IPS-11a (cell line): ENCODE measurements around the gene GAL3ST1.
"Not testable (repeated sequence)": the region's sequence is repeated elsewhere in the genome, so short reads cannot be mapped to it uniquely, and the experiment has no call there.

ENCODE experiments used
- H3K4me3 ChIP-seq: one replicate; pipeline ENCODE4 v1.5.1; 2013; ENCODE audit warnings: low read depth, low read length, control low read depth

Gene GAL3ST1

GRCh38 chr22:30596886-30597285 lies 22.4 kb upstream of the GAL3ST1 start:
- no peak overlapping the region for H3K4me3 ChIP-seq

GRCh38 chr22:30596199-30596598 lies 21.7 kb upstream of the GAL3ST1 start:
- no peak overlapping the region for H3K4me3 ChIP-seq

- H3K4me3 ChIP-seq, result not testable (repeated sequence)
Measured at GRCh38 chr22:30592360-30592713, 17.9 kb upstream of the GAL3ST1 start.

GRCh38 chr22:30591588-30592359 lies 17.3 kb upstream of the GAL3ST1 start, which contains the start of gene PES1:
TSS of gene PES1 (minus strand) at chr22:30591910. CDS start at chr22:30591833, 77 bp downstream.
- peak within 1 kb of the TSS; percentile 100 for H3K4me3 ChIP-seq

- peak overlapping the region; percentile 100 for H3K4me3 ChIP-seq
Measured at GRCh38 chr22:30591191-30591587, 16.7 kb upstream of the GAL3ST1 start.

- no peak overlapping the region for H3K4me3 ChIP-seq
Measured at GRCh38 chr22:30586414-30586813, 11.9 kb upstream of the GAL3ST1 start.

- H3K4me3 ChIP-seq, result no peak overlapping the region
Measured at GRCh38 chr22:30584441-30584840, 10.0 kb upstream of the GAL3ST1 start.

GRCh38 chr22:30582788-30583545 lies 8.5 kb upstream of the GAL3ST1 start:
- H3K4me3 ChIP-seq, result no peak overlapping the region

- no peak overlapping the region for H3K4me3 ChIP-seq
Measured at GRCh38 chr22:30582051-30582450, 7.6 kb upstream of the GAL3ST1 start.

- no peak overlapping the region for H3K4me3 ChIP-seq
Measured at GRCh38 chr22:30580896-30581295, 6.4 kb upstream of the GAL3ST1 start.

- no peak overlapping the region for H3K4me3 ChIP-seq
Measured at GRCh38 chr22:30578481-30578880, 4.0 kb upstream of the GAL3ST1 start.

GRCh38 chr22:30575859-30576258 lies 1.4 kb upstream of the GAL3ST1 start:
- H3K4me3 ChIP-seq, result no peak overlapping the region

- H3K4me3 ChIP-seq, result peak overlapping the region; percentile 27
Measured at GRCh38 chr22:30574997-30575671, 669 bp upstream of the GAL3ST1 start.

GRCh38 chr22:30573594-30574094 lies 821 bp downstream of the GAL3ST1 start:
- H3K4me3 ChIP-seq, result peak overlapping the region; percentile 62

- no peak overlapping the region for H3K4me3 ChIP-seq
Measured at GRCh38 chr22:30572840-30573593, 1.4 kb downstream of the GAL3ST1 start.

GRCh38 chr22:30572210-30572609 lies 2.3 kb downstream of the GAL3ST1 start:
- no peak overlapping the region for H3K4me3 ChIP-seq

GRCh38 chr22:30569674-30570202 lies 4.7 kb downstream of the GAL3ST1 start:
- no peak overlapping the region for H3K4me3 ChIP-seq

- H3K4me3 ChIP-seq, result no peak overlapping the region
Measured at GRCh38 chr22:30568137-30568805, 6.2 kb downstream of the GAL3ST1 start.

- not testable (repeated sequence) for H3K4me3 ChIP-seq
Measured at GRCh38 chr22:30567277-30567676, 7.2 kb downstream of the GAL3ST1 start.

- no peak overlapping the region for H3K4me3 ChIP-seq
Measured at GRCh38 chr22:30566125-30566524, 8.3 kb downstream of the GAL3ST1 start.
